Cardiac fibroblast (primary cell): ENCODE measurements around the gene RCOR1.

ENCODE experiments used
- DNase-seq, 2 donors: peaks; one replicate each; pipeline versions ENCODE4 v3.0.0 to v3.0.0-alpha.2; 2010; ENCODE audit warnings: low read depth in 2 of 2
- H3K4me3 ChIP-seq, 2 donors: replicated peaks in 1 of 2; 1 replicate in 1 of 2; 2 replicates in 1 of 2; pipeline ENCODE4 v1.5.1; 2011; ENCODE audit warnings: low read depth in 2 of 2, low read length in 2 of 2, mild to moderate bottlenecking in 2 of 2, moderate library complexity in 1 of 2
- CTCF ChIP-seq: IDR thresholded peaks from one replicate; pipeline ENCODE4 v1.5.1; 2011; ENCODE audit warnings: low read depth, mild to moderate bottlenecking, low read length, inconsistent platforms

RCOR1 gene

GRCh38 chr14:102686196-102686801 lies 93.8 kb downstream of the RCOR1 start:
- TF ChIP-seq CTCF = no peak
- H3K4me3 ChIP-seq = no peak overlapping the region
- no peak for DNase-seq

- no peak for DNase-seq
- no peak for TF ChIP-seq CTCF
- no peak overlapping the region for H3K4me3 ChIP-seq
Observed at GRCh38 chr14:102688290-102688689, 95.8 kb downstream of the RCOR1 start.

GRCh38 chr14:102690509-102691286 lies 98.2 kb downstream of the RCOR1 start:
- no peak for DNase-seq
- H3K4me3 ChIP-seq = no peak overlapping the region
- TF ChIP-seq CTCF = no peak

GRCh38 chr14:102691763-102692162 lies 99.3 kb downstream of the RCOR1 start:
- no peak overlapping the region for H3K4me3 ChIP-seq
- DNase-seq = no peak
- TF ChIP-seq CTCF = no peak

- H3K4me3 ChIP-seq = no peak overlapping the region
- TF ChIP-seq CTCF = no peak
- peak in 1 of 2 donors; percentile 19 for DNase-seq
Observed at GRCh38 chr14:102692334-102692733, 99.9 kb downstream of the RCOR1 start.

- no peak overlapping the region for H3K4me3 ChIP-seq
- no peak for DNase-seq
- no peak for TF ChIP-seq CTCF
Observed at GRCh38 chr14:102693006-102693755, 100.7 kb downstream of the RCOR1 start.
